OCI-LY7 (cell line): ENCODE data around the gene SNIP1. TPM values are rescaled to one million over a fixed set of nuclear protein-coding genes. Genes with fewer than 3 reads are reported as not detected.

Experiments
- BruUV-seq: library from RNA; stranded (reverse); fragments of 400-500 nt; replicated peaks from 2 replicates; lab custom pipeline; 2021; lab: Mats Ljungman, UMichigan
- CTCF ChIA-PET: fragments of 300-600 bp; sonication (Branson Sonifier 250); formaldehyde crosslinking; loops from one replicate; lab custom pipeline; 2022; ENCODE audit warnings: antibody characterized with exemption; ENCODE audit not compliant: unreplicated experiment; lab: Charles Lee
- POLR2A ChIA-PET: fragments of 300-600 bp; sonication (Branson Sonifier 250); formaldehyde crosslinking; loops from one replicate; lab custom pipeline; 2022; ENCODE audit warnings: antibody characterized with exemption; lab: Charles Lee
- DNase-seq: peaks from one replicate; pipeline ENCODE4 v3.0.0-alpha.2; 2015; ENCODE audit warnings: low spot score
- H2AFZ ChIP-seq: fragments of 200-600 bp; sonication (generic), shearing (Covaris generic); 2 replicates; pipeline ENCODE4 v1.6.1; 2014; ENCODE audit warnings: mild to moderate bottlenecking, antibody characterized with exemption, low read length, moderate library complexity
- H3K27ac ChIP-seq: fragments of 200-600 bp; sonication (generic); 2 replicates; pipeline ENCODE4 v1.5.1; 2014; ENCODE audit warnings: mixed run types, low read depth, mild to moderate bottlenecking, moderate library complexity, low read length, inconsistent platforms; ENCODE audit not compliant: poor library complexity, severe bottlenecking
- H3K36me3 ChIP-seq: fragments of 200-600 bp; sonication (generic); 2 replicates; pipeline ENCODE4 v1.6.1; 2014; ENCODE audit warnings: mild to moderate bottlenecking, antibody characterized with exemption, low read length, moderate library complexity, mixed read lengths; ENCODE audit not compliant: insufficient read depth
- H3K4me1 ChIP-seq: fragments of 200-600 bp; sonication (generic); 2 replicates; pipeline ENCODE4 v1.5.1; 2014; ENCODE audit warnings: mild to moderate bottlenecking, low read length; ENCODE audit not compliant: insufficient read depth, poor library complexity, severe bottlenecking
- H3K4me2 ChIP-seq: fragments of 200-600 bp; sonication (generic); 2 replicates; pipeline ENCODE4 v1.6.1; 2014; ENCODE audit warnings: mild to moderate bottlenecking, low read length
- H3K4me3 ChIP-seq: fragments of 200-600 bp; sonication (generic); 2 replicates; pipeline ENCODE4 v1.5.1; 2014; ENCODE audit warnings: mild to moderate bottlenecking, low read depth, low read length; ENCODE audit not compliant: poor library complexity, severe bottlenecking
- H3K79me2 ChIP-seq: fragments of 200-600 bp; sonication (generic); 2 replicates; pipeline ENCODE4 v1.6.1; 2016; ENCODE audit warnings: low read depth, mild to moderate bottlenecking, low read length, moderate library complexity, mixed read lengths; ENCODE audit not compliant: insufficient read depth
- H3K9me2 ChIP-seq: fragments of 200-600 bp; sonication (generic); 2 replicates; pipeline ENCODE4 v1.6.1; 2016; ENCODE audit warnings: mild to moderate bottlenecking, low read length, mixed read lengths; ENCODE audit not compliant: insufficient read depth
- H3K9me3 ChIP-seq: fragments of 200-600 bp; sonication (generic); 2 replicates; pipeline ENCODE4 v1.6.1; 2014; ENCODE audit warnings: mild to moderate bottlenecking, mixed run types, low read length, mixed read lengths
- H4K20me1 ChIP-seq: fragments of 200-600 bp; sonication (generic); 2 replicates; pipeline ENCODE4 v1.6.1; 2014; ENCODE audit warnings: mild to moderate bottlenecking, antibody characterized with exemption, low read length, moderate library complexity, mixed read lengths; ENCODE audit not compliant: insufficient read depth
- CTCF ChIP-seq: fragments of 200-600 bp; sonication (generic); conservative IDR thresholded peaks from 2 replicates; pipeline ENCODE4 v1.5.1; 2014; ENCODE audit warnings: mild to moderate bottlenecking, antibody characterized with exemption, low read length, moderate library complexity, mixed read lengths
- EZH2phosphoT487 ChIP-seq: fragments of 200-600 bp; sonication (generic); IDR thresholded peaks from 2 replicates; pipeline ENCODE4 v1.6.1; 2018; ENCODE audit warnings: low read depth, borderline replicate concordance, mild to moderate bottlenecking, mixed run types, antibody characterized with exemption, low read length, moderate library complexity, mixed read lengths
- intact Hi-C: fragments of 100-400 bp; cut with micrococcal nuclease; formaldehyde crosslinking; loops from one replicate; pipeline ENCODE4 v1.10.0; 2022; ENCODE audit not compliant: unreplicated experiment
- microRNA-seq: library from miRNA; unstranded; fragments of <30 nt; microRNA quantifications from one replicate; pipeline ENCODE4 v1.2.0, GENCODE V29; 2022; ENCODE audit warnings: borderline replicate concordance
- small RNA-seq: library from RNA; depleted of rRNA; stranded (forward); fragments of <200 nt; gene quantifications from one replicate; pipeline ENCODE3, GENCODE V24; 2014
- total RNA-seq, 2 experiments: library from RNA; depleted of rRNA in 1 of 2; stranded (reverse); fragments of >200 nt in 1 of 2; shearing (Covaris generic) in 1 of 2; gene quantifications; 2 replicates each; pipeline ENCODE4 v1.2.3, GENCODE V29; 2014 to 2022

SNIP1 gene
- total RNA-seq, 2 experiments from 2014 or later: 14.7 to 24.2 TPM

DNA sequence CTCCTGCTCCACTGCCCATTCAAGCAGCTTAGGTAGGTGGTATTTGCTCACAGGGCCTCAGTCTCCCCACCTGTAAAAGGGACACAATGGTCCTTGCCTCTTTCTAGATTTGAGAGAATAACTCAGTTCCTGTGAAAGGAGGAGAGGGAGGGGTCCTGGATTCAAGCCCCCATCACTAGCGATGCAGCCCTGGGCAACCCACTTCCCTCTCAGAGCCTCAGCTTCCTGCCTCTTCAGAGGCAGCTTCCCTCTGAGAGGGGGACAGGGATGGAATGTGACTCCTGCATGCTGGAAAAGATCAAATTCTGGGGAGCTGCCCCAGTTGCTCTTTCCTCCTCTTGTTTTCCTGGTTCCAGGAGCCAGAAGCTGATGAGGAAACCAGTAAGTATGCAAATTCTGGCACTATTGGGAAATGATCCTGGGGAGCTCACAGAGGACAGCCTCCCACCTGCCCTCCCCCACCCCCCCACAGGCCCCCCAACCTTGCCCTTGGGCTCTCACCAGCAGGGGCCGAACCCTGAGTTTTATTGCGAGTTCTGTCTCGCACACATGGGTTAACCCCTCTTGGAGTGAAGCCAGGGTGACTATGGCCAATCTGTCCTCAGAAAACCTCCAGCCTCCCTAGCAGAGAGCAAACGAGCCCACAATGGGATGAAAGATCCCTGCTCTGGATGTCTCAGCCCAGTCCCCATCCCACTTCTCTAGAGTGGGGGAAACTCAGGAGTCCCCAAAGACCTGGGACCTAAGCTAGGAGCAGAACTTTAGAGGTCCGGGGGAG is 68.0 kb downstream of the SNIP1 start:
- Histone ChIP-seq H4K20me1 (no peaks in the 10 kb centered on the region), H3K4me2 (peak overlapping the region; percentile 4; the same call in 1 of the 2 replicates), H3K9me2 (no peaks in the 10 kb centered on the region), H3K4me3 (no peak overlapping the region), H3K79me2 (no peaks in the 10 kb centered on the region), H2AFZ (no peak overlapping the region), H3K36me3 (peaks cover 65% of the 10 kb centered on the region), H3K4me1 (peaks cover 12% of the 10 kb centered on the region), H3K27ac (peak overlapping the region; percentile 29), H3K9me3 (no peaks in the 10 kb centered on the region)
- TF ChIP-seq EZH2phosphoT487: no peak
- no peak for TF ChIP-seq CTCF
- POLR2A ChIA-PET: interaction anchor here (0.5 to 1.8 kb wide), 3 partner anchors 12 to 204 kb away, joined by 3 to 5 read pairs (median 4); partner anchors contain the start of gene ZC3H12A
- CTCF ChIA-PET: interaction anchor here (1.3 kb wide), 1 partner anchor 11 kb away, joined by 7 read pairs; the partner anchor contains the start of gene ZC3H12A
- no peak for DNase-seq
- intact Hi-C loops: no loop called here
- BruUV-seq: no TSS peak

Small RNA genes within 50 kb of the gene (microRNA-seq; reads per million reads assigned to microRNA genes)
- gene MIR5581: not detected

Small RNA genes within 50 kb of the gene (small RNA-seq; reads per million reads assigned to genes)
- gene AL034379.1: not detected
- not detected for gene MIR5581

Other genes starting within 250 kb of the SNIP1 start
- gene ZC3H12A, start 79.7 kb downstream of the SNIP1 start, total RNA-seq (2014; rRNA removed; shearing (Covaris generic)): 11.2 and 20.7 TPM in 2 replicates
- 9.8 and 11.5 TPM in 2 replicates for gene ZC3H12A, start 79.7 kb downstream of the SNIP1 start, total RNA-seq (2022)
- 74.3 and 121 TPM in 2 replicates for gene MEAF6, start 39.5 kb downstream of the SNIP1 start, total RNA-seq (2014; rRNA removed; shearing (Covaris generic))
- 69.8 and 73.8 TPM in 2 replicates for gene MEAF6, start 39.5 kb downstream of the SNIP1 start, total RNA-seq (2022)
- not detected in 2 replicates for gene DNALI1, start 2.6 kb upstream of the SNIP1 start, total RNA-seq (2014; rRNA removed; shearing (Covaris generic))
- gene DNALI1, start 2.6 kb upstream of the SNIP1 start, total RNA-seq (2022): not detected in 2 replicates
- 107 and 112 TPM in 2 replicates for gene GNL2, start 41.6 kb upstream of the SNIP1 start, total RNA-seq (2014; rRNA removed; shearing (Covaris generic))
- gene GNL2, start 41.6 kb upstream of the SNIP1 start, total RNA-seq (2022): 66.8 and 72.1 TPM in 2 replicates
- gene RSPO1, start 80.6 kb upstream of the SNIP1 start, total RNA-seq (2014; rRNA removed; shearing (Covaris generic)): not detected in 2 replicates
- gene RSPO1, start 80.6 kb upstream of the SNIP1 start, total RNA-seq (2022): not detected in 2 replicates
- gene CDCA8, start 138.2 kb upstream of the SNIP1 start, total RNA-seq (2014; rRNA removed; shearing (Covaris generic)): 55.2 and 60.0 TPM in 2 replicates
- gene CDCA8, start 138.2 kb upstream of the SNIP1 start, total RNA-seq (2022): 111 and 126 TPM in 2 replicates
- not detected in 2 replicates for gene EPHA10, start 210.8 kb upstream of the SNIP1 start, total RNA-seq (2014; rRNA removed; shearing (Covaris generic))
- gene EPHA10, start 210.8 kb upstream of the SNIP1 start, total RNA-seq (2022): not detected in 2 replicates
- gene MANEAL, start 239.6 kb upstream of the SNIP1 start, total RNA-seq (2014; rRNA removed; shearing (Covaris generic)): 11.8 and 27.1 TPM in 2 replicates
- 18.2 and 20.0 TPM in 2 replicates for gene MANEAL, start 239.6 kb upstream of the SNIP1 start, total RNA-seq (2022)